GM12875 (cell line): ENCODE results near the gene HPCAL4.

Experiments used
- H3K4me3 ChIP-seq: one replicate; pipeline ENCODE4 v1.5.1; 2011; ENCODE audit warnings: low read depth, low read length, control low read depth
- CTCF ChIP-seq: IDR thresholded peaks from 2 replicates; pipeline ENCODE4 v1.5.1; 2011; ENCODE audit warnings: low read depth, mild to moderate bottlenecking, control low read depth, inconsistent platforms, low read length, moderate library complexity, borderline replicate concordance; ENCODE audit not compliant: insufficient read depth

HPCAL4 gene

GRCh38 chr1:39694026-39694425 lies 2.8 kb upstream of the HPCAL4 start:
- no peak for TF ChIP-seq CTCF
- no peak overlapping the region for H3K4me3 ChIP-seq

GRCh38 chr1:39692152-39693074 lies 1.2 kb upstream of the HPCAL4 start:
- H3K4me3 ChIP-seq, result no peak overlapping the region
- TF ChIP-seq CTCF, result no peak

- H3K4me3 ChIP-seq, result peak overlapping the region; percentile 44
- no peak for TF ChIP-seq CTCF
Observed at GRCh38 chr1:39690794-39691382, 345 bp downstream of the HPCAL4 start.

- TF ChIP-seq CTCF, result no peak
- no peak overlapping the region for H3K4me3 ChIP-seq
Observed at GRCh38 chr1:39690225-39690624, 1.0 kb downstream of the HPCAL4 start.

GRCh38 chr1:39689635-39690034 lies 1.6 kb downstream of the HPCAL4 start:
- no peak overlapping the region for H3K4me3 ChIP-seq
- no peak for TF ChIP-seq CTCF

GRCh38 chr1:39689214-39689613 lies 2.0 kb downstream of the HPCAL4 start:
- no peak overlapping the region for H3K4me3 ChIP-seq
- TF ChIP-seq CTCF, result no peak

GRCh38 chr1:39688706-39689105 lies 2.5 kb downstream of the HPCAL4 start:
- TF ChIP-seq CTCF, result no peak
- no peak overlapping the region for H3K4me3 ChIP-seq
